ENCODE measurements around the gene ESM1. TPM values are rescaled to one million over a fixed set of nuclear protein-coding genes. Genes with fewer than 3 reads are reported as not detected.

The ESM1 gene
- total and polyA plus RNA-seq, 2 donors from 2014 or later = 0.38 to 6.1 TPM

DNA sequence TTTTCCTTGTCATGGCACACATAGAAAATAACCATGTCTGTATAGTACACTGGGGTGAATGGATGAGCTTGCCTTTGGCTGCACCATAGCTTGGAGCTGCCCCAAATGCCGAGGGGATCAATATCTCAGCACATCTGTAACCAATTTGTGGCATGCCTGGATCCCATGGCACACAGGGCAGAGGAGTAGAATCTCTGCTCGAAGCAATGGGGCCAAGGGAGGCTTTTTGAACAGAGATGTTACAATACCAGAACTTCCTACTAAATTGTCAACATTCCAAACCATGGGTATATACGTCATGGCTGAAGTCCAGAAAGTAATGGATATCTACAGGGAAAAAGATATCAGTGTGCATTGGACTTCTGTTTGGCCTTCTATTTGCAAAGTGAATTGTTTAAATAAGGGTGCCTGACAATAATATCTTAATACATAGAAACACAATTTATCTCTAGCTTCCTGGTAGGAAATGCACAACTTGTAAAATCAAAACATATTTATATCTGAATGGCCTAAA, 39.0 kb downstream of the ESM1 start:
- Histone ChIP-seq H3K27ac (ENCODE audit: low read depth in 2 of 2, low read length in 2 of 2) (no peak overlapping the region), H3K4me3 (ENCODE audit: low read length in 3 of 3) (no peak overlapping the region), H3K4me1 (ENCODE audit: control insufficient read depth in 2 of 3, insufficient read depth in 2 of 3, low read depth in 1 of 3, low read length in 3 of 3) (no peaks in the 10 kb centered on the region), H3K9ac (ENCODE audit: low read length in 3 of 3) (no peak overlapping the region), H3K36me3 (ENCODE audit: control insufficient read depth in 2 of 3, insufficient read depth in 3 of 3, low read length in 3 of 3) (no peaks in the 10 kb centered on the region), H3K27me3 (ENCODE audit: control insufficient read depth, insufficient read depth, low read length) (no peaks in the 10 kb centered on the region), H3K9me3 (ENCODE audit: control insufficient read depth in 2 of 3, insufficient read depth in 1 of 3, low read length in 3 of 3) (no peaks in the 10 kb centered on the region)
- DNase-seq (no peak), FAIRE-seq (no peak)
- TF ChIP-seq, protein P1, sequence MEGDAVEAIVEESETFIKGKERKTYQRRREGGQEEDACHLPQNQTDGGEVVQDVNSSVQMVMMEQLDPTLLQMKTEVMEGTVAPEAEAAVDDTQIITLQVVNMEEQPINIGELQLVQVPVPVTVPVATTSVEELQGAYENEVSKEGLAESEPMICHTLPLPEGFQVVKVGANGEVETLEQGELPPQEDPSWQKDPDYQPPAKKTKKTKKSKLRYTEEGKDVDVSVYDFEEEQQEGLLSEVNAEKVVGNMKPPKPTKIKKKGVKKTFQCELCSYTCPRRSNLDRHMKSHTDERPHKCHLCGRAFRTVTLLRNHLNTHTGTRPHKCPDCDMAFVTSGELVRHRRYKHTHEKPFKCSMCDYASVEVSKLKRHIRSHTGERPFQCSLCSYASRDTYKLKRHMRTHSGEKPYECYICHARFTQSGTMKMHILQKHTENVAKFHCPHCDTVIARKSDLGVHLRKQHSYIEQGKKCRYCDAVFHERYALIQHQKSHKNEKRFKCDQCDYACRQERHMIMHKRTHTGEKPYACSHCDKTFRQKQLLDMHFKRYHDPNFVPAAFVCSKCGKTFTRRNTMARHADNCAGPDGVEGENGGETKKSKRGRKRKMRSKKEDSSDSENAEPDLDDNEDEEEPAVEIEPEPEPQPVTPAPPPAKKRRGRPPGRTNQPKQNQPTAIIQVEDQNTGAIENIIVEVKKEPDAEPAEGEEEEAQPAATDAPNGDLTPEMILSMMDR (IDR thresholded peaks at IDR 0.05; ENCODE audit: borderline replicate concordance, extremely low read depth, insufficient read depth) = no peak
- intact Hi-C loops (cut with DNase I) = no loop called here

DNA sequence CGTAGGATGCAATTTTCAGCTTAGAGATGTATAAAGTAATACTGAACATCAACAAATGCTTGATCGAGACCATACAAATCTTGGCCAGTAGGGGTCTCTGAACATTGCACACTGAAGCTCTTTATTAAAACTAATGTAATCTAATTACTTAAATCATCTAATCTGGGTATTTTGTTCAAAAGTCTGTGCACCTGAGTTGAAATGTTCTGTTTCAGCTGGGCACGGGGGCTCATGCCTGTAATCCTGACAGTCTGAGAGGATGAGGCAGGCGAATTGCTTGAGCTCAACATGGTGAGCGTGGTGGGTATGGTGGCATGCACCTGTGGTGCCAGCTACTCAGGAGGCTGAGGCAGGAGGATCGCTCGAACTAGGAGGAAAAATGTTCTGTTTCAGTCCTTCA, 41.0 kb downstream of the ESM1 start:
- FAIRE-seq (no peak), DNase-seq (peak in 2 of 5 donors; percentile 13 to 44)
- no peaks in the 10 kb centered on the region for H3K27me3 ChIP-seq (ENCODE audit: control insufficient read depth, insufficient read depth, low read length)
- intact Hi-C loops (cut with DNase I) = no loop called here
- H3K4me1 ChIP-seq (ENCODE audit: control insufficient read depth in 2 of 3, insufficient read depth in 2 of 3, low read depth in 1 of 3, low read length in 3 of 3) = no peaks in the 10 kb centered on the region
- no peak overlapping the region for H3K4me3 ChIP-seq (ENCODE audit: low read length in 3 of 3)
- H3K9ac ChIP-seq (ENCODE audit: low read length in 3 of 3) = no peak overlapping the region
- H3K9me3 ChIP-seq (ENCODE audit: control insufficient read depth in 2 of 3, insufficient read depth in 1 of 3, low read length in 3 of 3) = no peaks in the 10 kb centered on the region
- no peak overlapping the region for H3K27ac ChIP-seq (ENCODE audit: low read depth in 2 of 2, low read length in 2 of 2)
- TF ChIP-seq, protein P1 (IDR thresholded peaks at IDR 0.05; ENCODE audit: borderline replicate concordance, extremely low read depth, insufficient read depth) = peak; percentile 49
- H3K36me3 ChIP-seq (ENCODE audit: control insufficient read depth in 2 of 3, insufficient read depth in 3 of 3, low read length in 3 of 3) = no peaks in the 10 kb centered on the region

DNA sequence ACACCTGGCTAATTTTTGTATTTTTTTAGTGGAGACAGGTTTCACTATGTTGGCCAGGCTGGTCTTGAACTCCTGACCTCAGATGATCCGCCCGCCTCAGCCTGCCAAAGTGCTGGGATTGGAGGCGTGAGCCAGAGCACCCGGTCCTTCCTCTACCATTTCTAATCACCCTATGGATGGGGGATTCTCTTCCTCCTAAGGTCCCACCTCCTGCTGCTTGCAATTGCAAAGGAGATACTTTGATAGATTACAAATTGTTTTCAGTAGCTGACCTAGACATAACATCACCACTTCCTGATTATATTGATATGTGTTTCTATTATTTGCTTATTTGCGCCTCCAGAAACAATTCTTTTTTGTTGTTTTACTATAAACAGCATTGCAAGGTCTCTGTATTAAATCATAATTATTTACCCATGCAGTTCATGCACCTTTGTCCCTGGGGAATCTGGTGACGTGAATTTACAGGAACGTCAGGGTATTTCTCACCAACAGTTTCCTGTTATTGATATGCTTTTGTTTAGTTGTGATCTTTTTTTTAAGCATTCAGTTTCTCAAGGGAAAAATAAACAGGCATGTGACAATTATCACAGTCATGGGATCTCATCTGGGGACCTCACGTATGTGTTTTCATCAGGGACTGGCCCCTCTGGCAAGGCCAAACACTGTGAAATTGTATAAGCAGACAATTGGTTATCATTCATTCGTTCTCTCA, 43.2 kb downstream of the ESM1 start:
- Histone ChIP-seq H3K36me3 (ENCODE audit: control insufficient read depth in 2 of 3, insufficient read depth in 3 of 3, low read length in 3 of 3) (no peaks in the 10 kb centered on the region), H3K9ac (ENCODE audit: low read length in 3 of 3) (no peak overlapping the region), H3K27ac (ENCODE audit: low read depth in 2 of 2, low read length in 2 of 2) (no peak overlapping the region), H3K27me3 (ENCODE audit: control insufficient read depth, insufficient read depth, low read length) (no peaks in the 10 kb centered on the region), H3K4me3 (ENCODE audit: low read length in 3 of 3) (no peak overlapping the region), H3K9me3 (ENCODE audit: control insufficient read depth in 2 of 3, insufficient read depth in 1 of 3, low read length in 3 of 3) (no peaks in the 10 kb centered on the region), H3K4me1 (ENCODE audit: control insufficient read depth in 2 of 3, insufficient read depth in 2 of 3, low read depth in 1 of 3, low read length in 3 of 3) (no peaks in the 10 kb centered on the region)
- DNase-seq (no peak), FAIRE-seq (no peak)
- intact Hi-C loops (cut with DNase I) = no loop called here
- TF ChIP-seq, protein P1 (IDR thresholded peaks at IDR 0.05; ENCODE audit: borderline replicate concordance, extremely low read depth, insufficient read depth) = no peak
